Measurements from ENCODE around the gene SP8.

The SP8 gene

DNA sequence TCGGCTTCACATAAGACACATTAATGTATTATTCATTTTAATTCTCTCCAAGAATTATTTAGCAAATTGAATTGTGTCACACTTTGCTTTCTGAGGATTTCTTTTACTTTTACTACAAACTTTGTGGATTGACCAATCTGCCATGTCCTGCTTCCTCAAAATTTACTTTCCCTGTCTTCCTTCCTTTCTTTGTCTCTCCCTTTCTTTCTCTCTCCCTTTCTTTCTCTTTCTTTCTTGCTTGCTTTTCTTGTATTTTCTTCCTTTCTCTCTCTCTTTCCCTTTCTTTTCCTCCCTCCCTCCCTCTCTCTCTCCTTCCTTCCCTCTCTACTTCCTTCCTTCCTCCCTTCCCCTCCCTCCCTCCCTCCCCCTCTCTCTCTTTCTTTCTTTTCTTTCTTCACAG lies 37.8 kb downstream of the SP8 start:
- no peak for DNase-seq

GRCh38 chr7:20747001-20747400 lies 39.7 kb downstream of the SP8 start:
- no peak for DNase-seq

DNA sequence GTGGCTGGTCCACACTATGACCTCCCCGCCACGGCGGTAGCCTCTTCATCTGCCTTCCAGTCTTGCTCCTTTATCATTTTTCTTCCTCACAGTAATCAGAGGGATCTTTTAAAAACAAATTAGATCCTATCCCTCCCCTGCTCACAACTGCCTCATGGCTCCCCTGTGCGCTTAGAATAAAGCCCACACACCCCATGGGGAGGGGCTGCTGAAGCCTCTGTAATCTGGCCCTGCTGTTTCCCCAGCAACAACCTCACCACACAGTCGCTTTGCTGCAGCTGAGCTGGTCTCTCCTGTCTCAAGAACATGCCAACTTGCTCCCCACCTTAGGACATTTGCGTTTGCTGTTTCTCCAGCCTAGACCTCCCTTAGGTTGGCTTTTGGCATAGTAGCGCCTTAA lies 41.0 kb downstream of the SP8 start:
- DNase-seq: no peak

- DNase-seq: no peak
Observed at GRCh38 chr7:20744954-20745446, 41.7 kb downstream of the SP8 start.

- DNase-seq: no peak
Observed at GRCh38 chr7:20742913-20743312, 43.8 kb downstream of the SP8 start.

DNA sequence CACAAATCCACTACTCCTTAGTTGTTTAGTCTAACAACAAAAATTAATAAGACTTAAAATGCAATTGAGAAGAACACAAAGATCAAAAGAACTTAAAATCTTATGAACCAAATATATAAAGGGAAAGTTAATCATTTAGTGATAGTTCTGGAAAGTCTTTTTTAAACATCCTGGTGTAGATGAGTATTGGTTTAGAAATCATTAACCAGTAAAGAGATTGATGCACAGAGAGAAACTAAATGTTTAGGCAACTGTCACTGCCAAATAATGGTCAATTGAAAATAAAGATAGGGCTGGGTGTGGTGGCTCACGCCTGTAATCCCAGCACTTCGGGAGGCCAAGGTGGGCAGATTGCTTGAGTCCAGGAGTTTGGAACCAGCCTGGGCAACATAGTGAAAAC lies 44.9 kb downstream of the SP8 start:
- DNase-seq: no peak

DNA sequence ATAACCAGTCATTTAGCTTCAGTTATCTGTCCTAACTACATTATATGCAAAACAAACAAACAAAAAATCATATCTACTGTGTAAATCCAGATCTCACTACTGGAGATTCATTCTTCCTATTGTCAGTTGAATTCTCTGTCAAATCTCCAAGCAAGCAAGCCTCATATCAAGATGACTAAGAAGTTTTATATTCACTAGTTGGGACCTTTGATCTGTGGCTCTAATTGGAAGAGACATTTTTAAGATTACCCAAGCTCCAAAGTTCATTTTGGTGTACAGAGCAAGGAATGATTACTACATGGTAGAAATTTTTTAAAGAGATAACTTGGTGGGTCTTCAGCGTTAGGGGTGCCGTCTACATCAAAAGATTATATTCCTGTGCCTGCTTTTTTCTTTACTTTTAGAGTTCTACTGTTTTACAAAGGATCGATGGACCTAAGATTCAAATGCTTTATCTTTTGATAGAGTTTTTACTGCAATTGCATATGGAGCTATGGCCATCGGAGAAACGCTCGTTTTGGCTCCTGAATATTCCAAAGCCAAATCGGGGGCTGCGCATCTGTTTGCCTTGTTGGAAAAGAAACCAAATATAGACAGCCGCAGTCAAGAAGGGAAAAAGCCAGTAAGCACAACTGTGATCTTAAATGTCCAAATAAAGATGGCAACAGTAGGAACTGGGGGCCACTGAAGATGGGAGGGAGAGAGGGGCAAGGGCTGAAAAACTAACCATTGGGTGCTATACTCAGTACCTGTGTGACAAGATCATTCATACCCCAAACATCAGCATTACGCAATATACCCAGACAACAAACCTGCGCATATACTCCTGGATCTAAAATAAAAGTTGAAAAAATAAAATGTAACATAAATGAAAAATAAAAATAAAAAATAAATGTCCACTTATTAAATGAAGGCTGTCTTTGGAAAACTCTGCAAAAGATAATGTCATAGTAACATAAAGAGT lies 47.9 kb downstream of the SP8 start:
- no peak for DNase-seq

DNA sequence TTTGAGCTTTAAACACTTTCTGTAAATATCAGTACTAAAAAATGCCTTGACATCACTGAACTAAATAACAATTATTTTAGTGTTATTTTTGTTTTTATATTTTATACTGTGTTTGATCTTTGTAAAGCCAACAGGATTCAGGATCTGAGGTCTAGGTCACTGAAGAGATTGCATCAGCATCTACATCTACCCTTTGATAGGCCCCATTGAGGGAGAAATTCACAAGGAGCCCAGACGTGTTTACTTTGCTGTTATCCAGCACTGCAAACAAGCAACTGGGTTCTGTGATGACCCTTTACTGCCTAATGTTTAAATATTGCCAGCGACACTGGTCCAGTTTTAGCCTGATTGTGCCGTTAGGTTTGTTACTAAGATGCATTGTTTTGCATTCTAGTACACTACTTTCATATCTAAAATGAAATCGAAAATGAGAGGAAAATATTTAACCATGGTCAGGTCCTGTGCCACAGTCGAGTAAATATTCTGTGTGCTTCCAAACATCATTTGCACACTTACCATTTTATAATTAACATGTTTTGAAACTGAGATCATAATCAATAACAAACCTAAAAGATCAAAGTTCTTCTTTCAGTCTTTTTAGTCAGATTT lies 48.7 kb downstream of the SP8 start:
- no peak for DNase-seq

- DNase-seq: no peak
Observed at GRCh38 chr7:20735346-20736065, 51.2 kb downstream of the SP8 start.
